ENCODE results near the gene MDN1.
"Not testable (repeated sequence)": the region's sequence is repeated elsewhere in the genome, so short reads cannot be mapped to it uniquely, and the experiment has no call there.

Gene MDN1

DNA sequence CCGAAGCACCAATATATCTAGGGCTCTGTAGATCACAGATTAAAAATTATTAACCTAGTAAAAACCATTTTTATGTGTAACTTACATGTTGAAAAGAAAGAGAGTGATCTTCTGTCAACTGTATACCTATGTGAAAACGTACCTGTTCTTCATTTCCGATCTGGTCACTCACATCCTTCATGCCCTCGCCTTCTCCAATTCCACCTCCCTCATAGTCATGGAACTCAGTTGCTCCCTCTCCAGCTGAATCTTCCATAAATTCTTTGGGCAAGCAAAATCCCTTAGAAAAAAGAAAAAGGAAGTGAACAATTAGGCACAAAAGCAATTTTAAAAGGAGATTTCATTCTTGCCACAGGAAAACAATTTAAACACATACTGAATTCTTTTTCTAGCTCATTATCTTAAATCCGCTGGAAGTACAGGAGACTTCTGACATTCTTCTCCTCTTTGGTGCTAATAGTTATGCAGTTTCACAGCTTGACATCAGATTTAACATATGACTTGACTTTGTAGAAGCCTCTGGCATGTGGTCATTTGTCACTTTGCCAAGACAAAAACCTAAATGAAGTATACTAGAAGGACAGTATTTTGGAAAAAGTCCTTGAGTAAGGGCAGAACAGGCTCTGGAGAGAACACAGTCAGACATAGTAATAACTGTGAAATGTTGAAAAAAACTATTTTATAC, 151.6 kb downstream of the MDN1 start:
- DNase-seq (ENCODE audit: extremely low spot score, insufficient read length, low read depth): no peak
- no peak for FAIRE-seq

GRCh38 chr6:89662659-89663223, 156.9 kb downstream of the MDN1 start:
- no peak for FAIRE-seq

DNA sequence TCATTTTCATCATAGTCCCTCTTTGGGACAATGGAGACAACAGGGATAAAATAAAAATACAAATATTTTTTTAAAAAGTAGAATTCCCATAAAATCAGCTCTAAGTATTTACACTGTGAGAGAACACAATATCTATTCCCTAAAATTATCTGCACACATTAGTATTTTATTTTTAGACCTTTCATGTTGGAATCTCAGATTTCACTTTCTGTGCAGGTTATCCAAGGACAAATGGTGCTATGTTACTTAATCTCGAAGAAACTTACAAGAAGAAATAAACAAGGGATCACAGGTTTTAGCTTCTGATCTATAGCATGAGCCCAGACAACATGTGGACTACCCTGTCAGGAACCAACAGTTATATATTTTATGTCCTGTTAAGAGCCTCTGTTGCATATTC, 158.0 kb downstream of the MDN1 start:
- FAIRE-seq (no peak), DNase-seq (ENCODE audit: extremely low spot score, insufficient read length, low read depth) (no peak)

More at GRCh38 chr6:89662659-89663223, 156.9 kb downstream of the MDN1 start:
- no peak for DNase-seq (ENCODE audit: extremely low spot score, insufficient read length, low read depth)

GRCh38 chr6:89660981-89661380, 158.6 kb downstream of the MDN1 start:
- DNase-seq (ENCODE audit: extremely low spot score, insufficient read length, low read depth) (no peak), FAIRE-seq (peak; percentile 18)

DNA sequence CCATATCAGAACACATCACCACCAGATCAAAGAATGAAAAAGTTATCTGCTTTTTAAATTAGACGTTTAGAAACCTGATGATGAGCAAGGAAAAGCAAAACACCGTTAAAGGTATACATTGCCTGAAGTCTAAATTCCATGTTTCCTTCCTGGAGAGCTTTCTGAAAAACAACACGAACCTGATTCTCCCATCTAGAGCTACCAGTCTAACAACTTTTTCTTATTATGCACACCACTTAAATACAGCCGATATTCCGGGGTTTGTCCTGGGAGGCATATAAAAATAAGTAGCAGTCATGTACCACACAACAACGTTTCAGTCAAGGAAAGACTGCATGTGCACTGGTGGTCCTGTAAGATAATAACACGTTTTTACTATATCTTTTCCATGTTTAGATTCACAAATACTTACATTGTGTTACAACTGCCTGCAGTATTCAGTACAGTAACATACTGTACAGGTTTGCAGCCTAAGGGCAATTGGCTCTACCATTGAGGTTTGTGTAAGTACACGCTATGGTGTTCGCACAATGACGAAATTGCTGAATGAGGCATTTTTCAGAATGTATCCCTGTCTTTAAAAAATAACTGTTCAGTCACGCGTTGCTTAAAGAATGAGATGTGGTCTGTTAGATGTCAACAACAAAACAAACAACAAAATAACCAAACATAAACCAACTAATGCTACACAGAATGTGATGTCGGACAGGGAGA, 162.0 kb downstream of the MDN1 start:
- FAIRE-seq (no peak), DNase-seq (ENCODE audit: extremely low spot score, insufficient read length, low read depth) (no peak)

DNA sequence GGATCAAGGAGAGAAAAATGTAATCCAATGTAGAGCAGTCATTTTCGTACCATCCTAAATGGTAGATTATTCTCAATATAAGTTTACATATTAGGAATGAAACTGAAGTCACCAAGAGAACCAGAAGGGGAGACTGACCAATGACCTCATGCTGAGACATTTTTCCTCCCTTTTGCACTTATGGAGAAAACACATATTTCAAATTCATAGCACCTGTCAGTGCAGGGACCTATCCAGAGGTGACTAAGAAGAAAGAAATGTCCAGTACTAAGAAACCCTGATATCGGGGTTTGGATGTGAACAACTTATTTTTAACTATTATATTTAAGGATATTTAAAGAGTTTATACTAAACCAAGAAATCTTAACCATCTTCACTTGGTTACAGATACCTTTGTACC, 164.5 kb downstream of the MDN1 start:
- DNase-seq (ENCODE audit: extremely low spot score, insufficient read length, low read depth) (no peak), FAIRE-seq (no peak)

DNA sequence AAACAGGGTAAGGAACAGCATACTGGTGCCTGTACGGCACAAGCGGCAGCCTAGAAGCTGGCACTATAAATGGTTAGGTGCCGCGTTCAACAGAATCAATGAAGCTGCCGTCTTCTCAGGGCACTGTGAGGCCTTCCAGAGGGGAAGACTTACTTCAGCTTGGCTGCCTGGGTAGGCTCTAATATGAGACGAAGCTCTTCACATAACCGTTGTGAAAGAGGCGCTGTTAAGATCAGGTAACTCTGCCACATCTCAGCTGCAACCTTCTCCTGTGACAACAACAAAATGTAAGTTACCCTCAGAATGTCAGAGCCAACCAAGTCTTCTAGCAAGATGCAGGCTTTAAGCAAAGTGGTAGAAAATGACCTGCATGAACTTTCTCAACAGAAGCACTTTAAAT, 169.0 kb downstream of the MDN1 start:
- DNase-seq (ENCODE audit: extremely low spot score, insufficient read length, low read depth): no peak
- FAIRE-seq: no peak

DNA sequence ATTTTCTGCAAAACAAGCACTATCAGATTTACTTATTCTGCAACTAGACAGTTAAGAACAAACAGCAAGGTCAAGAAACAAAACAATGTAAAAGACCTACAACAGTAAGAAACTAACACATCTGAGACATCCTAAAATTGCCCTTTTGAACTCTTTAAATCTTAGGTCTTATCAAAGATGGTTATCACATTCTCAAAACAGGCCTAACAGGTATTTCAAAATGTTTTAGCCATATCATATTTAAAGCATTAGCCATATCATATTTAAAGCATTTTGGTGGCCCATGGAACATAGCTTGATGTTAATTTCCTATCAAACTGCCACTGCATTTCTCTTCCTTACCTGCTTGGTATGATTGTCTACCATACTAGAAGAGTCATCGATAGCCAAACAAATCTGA, 169.9 kb downstream of the MDN1 start:
- no peak for FAIRE-seq
- no peak for DNase-seq (ENCODE audit: extremely low spot score, insufficient read length, low read depth)

DNA sequence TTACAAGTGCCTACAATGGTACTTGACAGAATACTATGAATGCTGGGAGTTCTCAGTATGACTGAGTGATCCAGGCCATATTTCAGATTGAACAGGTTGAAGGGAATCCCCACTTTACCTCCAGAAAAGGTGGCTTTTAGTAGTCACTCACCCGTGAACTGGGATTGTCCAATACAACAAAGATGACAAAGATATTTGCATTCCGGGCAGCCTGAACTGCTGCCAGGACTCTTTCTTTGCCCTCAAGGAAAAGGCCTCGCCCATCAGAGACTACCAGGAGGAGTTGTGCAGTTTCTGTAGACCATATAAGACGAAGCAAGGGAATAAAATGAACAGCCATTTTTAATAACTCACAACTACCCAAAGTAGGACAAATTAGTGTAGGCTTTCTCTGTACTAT, 174.7 kb downstream of the MDN1 start:
- FAIRE-seq (no peak), DNase-seq (ENCODE audit: extremely low spot score, insufficient read length, low read depth) (no peak)

GRCh38 chr6:89643406-89643805, 176.2 kb downstream of the MDN1 start:
- FAIRE-seq (no peak), DNase-seq (ENCODE audit: extremely low spot score, insufficient read length, low read depth) (no peak)

DNA sequence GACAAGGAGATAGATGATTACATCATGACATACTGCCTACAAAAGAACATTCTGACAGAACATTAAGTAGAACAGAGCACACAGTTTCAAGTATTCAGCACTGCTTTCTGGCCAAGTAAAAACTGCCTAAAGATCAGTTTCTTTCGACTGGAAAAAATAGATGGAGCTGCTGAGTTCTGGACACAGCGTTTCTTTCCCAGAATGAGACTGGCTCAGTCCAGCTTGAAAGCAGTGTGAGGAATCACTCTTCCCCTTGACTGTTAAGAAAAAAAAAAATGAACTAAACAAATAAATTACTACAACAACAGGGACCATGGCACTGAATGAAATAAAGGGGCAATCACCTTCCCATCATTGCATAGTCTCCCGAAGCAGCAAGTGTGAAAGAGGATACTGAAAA, 176.6 kb downstream of the MDN1 start:
- DNase-seq (ENCODE audit: extremely low spot score, insufficient read length, low read depth): no peak
- no peak for FAIRE-seq

- not testable (repeated sequence) for DNase-seq (ENCODE audit: extremely low spot score, insufficient read length, low read depth); FAIRE-seq
These were observed 178.0 kb downstream of the MDN1 start for GRCh38 chr6:89641581-89641980.

GRCh38 chr6:89640804-89641203, 178.8 kb downstream of the MDN1 start:
- FAIRE-seq (no peak), DNase-seq (ENCODE audit: extremely low spot score, insufficient read length, low read depth) (no peak)

DNA sequence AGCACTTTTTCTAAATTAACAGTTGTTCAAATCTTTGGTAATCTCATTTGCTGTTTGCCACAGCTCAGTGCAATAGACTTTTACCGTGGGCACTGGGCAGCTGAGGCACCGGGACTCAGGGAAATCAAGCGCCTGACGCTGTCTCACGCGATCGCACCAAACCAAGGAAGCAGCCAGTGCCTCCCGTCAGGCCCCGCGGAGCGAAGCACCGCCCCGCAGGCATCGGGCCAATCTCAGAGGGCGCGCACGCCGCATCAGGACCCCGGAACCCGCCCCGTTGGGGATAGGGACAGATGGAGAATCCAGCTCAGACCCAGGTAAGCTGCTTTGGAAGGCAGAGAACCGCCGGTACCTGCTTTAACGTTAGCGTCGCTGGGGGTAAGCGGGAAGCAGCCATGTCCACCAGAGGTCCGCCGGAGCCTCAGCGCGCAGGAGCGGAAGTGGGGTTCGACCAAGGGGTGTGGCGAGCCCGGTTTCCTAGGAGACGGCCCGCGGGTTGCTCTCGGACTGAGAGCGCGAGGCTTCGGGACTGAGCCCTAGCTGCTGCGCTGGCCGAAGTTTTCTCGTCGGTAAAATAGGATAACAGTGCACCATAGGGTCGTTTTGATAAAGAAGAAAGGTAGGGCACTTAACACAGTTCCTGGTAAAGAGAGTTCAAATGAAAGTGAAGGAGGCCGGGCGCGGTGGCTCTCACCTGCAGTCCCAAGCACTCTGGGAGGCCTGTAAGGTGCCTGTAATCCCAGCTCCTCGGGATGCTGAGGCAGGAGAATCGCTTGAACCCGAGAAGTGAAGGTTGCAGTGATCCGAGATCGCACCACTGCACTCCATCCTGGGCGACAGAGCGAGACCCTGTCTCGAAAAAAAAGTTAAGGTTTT, 181.0 kb downstream of the MDN1 start, which contains the start of gene LYRM2:
TSS of gene LYRM2 (minus strand) at position 428 of the 876 bp plus-strand sequence. CDS start at position 397, 31 bp downstream.
- peak; percentile 93 for FAIRE-seq
- peak; percentile 82 for DNase-seq (ENCODE audit: extremely low spot score, insufficient read length, low read depth)

DNA sequence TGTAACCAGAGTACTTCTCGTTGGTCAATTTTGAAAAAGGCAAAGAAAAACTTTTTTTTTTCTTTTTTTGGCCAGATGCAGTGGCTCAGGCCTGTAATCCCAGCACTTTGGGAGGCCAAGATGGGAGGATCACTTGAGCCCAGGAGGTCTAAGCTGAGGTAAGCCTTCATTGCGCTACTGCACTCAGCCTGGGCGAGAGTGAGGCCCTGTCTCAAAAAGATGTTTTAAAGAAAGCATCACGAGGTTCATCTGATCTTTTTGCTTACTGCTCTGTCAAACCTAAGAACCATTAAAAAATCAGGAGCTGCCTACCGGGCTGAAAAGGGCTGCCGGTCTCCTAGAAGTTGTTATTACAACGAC, 181.7 kb downstream of the MDN1 start:
- FAIRE-seq: no peak
- no peak for DNase-seq (ENCODE audit: extremely low spot score, insufficient read length, low read depth)

DNA sequence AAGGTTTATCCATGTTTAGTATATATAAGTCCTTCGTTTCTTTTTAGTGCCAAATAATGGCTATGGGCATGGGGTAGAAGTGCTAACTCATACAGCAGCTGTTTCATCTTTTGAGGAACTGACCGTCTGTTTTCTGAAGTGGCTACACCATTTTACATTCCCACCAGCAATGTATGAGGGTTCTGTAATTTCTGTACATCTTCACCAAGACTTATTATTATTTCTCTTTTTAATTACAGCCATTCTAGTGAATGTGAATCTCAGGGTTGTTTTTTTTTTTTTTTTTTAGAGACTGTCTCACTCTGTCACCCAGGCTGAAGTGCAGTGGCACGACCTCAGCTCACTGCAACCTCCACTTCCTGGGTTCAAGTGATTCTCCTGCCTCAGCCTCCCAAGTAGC, 183.2 kb downstream of the MDN1 start:
- FAIRE-seq; DNase-seq (ENCODE audit: extremely low spot score, insufficient read length, low read depth): not testable (repeated sequence)

GRCh38 chr6:89630488-89630887, 189.1 kb downstream of the MDN1 start:
- no peak for DNase-seq (ENCODE audit: extremely low spot score, insufficient read length, low read depth)
- FAIRE-seq: no peak

DNA sequence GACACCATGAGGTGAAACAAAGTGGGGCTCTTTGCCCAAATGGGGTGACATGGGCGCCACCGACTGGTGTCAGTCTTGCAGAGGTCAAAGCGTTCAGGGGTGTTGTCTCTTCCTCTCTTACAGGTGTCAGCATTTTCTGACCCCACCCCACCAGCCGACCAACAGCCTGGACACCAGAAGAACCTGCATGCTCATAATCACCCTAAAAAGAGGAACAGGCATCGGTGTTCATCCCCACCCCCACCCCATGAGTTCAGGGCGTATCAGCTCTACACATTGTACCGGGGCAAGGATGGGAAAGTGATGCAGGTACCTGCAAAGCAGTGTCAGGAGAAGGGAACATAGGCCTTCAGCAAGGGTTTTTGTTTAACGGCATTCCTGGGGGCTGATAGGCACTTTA, 195.8 kb downstream of the MDN1 start:
- FAIRE-seq: no peak
- DNase-seq (ENCODE audit: extremely low spot score, insufficient read length, low read depth): no peak

GRCh38 chr6:89619567-89619966, 200.0 kb downstream of the MDN1 start:
- DNase-seq (ENCODE audit: extremely low spot score, insufficient read length, low read depth) (no peak), FAIRE-seq (no peak)

DNA sequence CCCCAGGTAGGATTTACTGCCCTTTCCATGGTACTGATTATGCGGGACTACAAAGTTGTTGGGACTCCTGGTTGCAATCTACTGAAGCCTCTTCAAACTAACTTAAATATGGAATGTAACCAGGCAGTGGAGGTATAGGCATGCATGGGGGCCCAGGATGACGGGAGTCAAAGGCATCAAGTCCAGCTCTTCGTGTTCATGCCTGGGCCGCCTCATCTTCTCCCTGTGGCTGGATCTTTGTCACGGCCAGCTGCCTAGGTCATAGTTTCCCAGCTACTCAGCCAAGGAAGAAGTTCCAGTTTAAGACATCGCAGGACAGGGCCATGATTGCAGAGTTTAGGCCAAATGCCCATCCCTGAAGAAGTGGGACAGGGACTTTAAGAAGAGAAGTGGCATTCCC, 201.6 kb downstream of the MDN1 start:
- FAIRE-seq: no peak

More for the DNA sequence above, 201.6 kb downstream of the MDN1 start:
- DNase-seq (ENCODE audit: extremely low spot score, insufficient read length, low read depth): no peak

All from GM18507 (cell line).